Kidney epithelial cell (primary cell): ENCODE results near the gene RNF39. TPM values are rescaled to one million over a fixed set of nuclear protein-coding genes. Genes with fewer than 3 reads are reported as not detected.
"Not testable (repeated sequence)": the region's sequence is repeated elsewhere in the genome, so short reads cannot be mapped to it uniquely, and the experiment has no call there.

ENCODE experiments used
- DNase-seq: peaks from one replicate; pipeline ENCODE4 v3.0.0-alpha.2; 2010; ENCODE audit warnings: low read depth
- H3K27me3 ChIP-seq: 2 replicates; pipeline ENCODE4 v1.6.0; 2011; ENCODE audit warnings: low read length; ENCODE audit not compliant: control insufficient read depth, insufficient read depth
- H3K36me3 ChIP-seq: 2 replicates; pipeline ENCODE4 v1.5.1; 2011; ENCODE audit warnings: low read length; ENCODE audit not compliant: control insufficient read depth, insufficient read depth
- H3K4me3 ChIP-seq: 2 replicates; pipeline ENCODE4 v1.5.1; 2011; ENCODE audit warnings: low read depth, mild to moderate bottlenecking, control low read depth, low read length
- CTCF ChIP-seq: IDR thresholded peaks from 2 replicates; pipeline ENCODE4 v1.5.1; 2011; ENCODE audit warnings: mild to moderate bottlenecking, moderate library complexity, low read length, control low read depth, inconsistent platforms; ENCODE audit not compliant: insufficient read depth, poor library complexity, severe bottlenecking
- total RNA-seq: library from RNA; depleted of rRNA; stranded (reverse); fragments of >200 nt; gene quantifications from 2 replicates; pipeline ENCODE4 v1.2.3, GENCODE V29; 2015

The RNF39 gene
- total RNA-seq, 1 donor from 2014 or later = 0.04 TPM

- no peak for DNase-seq
- H3K27me3 ChIP-seq = no peaks in the 10 kb centered on the region
- H3K36me3 ChIP-seq = no peaks in the 10 kb centered on the region
- TF ChIP-seq CTCF = no peak
- no peak overlapping the region for H3K4me3 ChIP-seq
Observed at GRCh38 chr6:30042476-30042875, 33.1 kb downstream of the RNF39 start.

GRCh38 chr6:30041821-30042220 is 33.7 kb downstream of the RNF39 start:
- Histone ChIP-seq H3K27me3 (no peaks in the 10 kb centered on the region), H3K4me3 (no peak overlapping the region), H3K36me3 (no peaks in the 10 kb centered on the region)
- DNase-seq = no peak
- no peak for TF ChIP-seq CTCF

- no peak for DNase-seq
- Histone ChIP-seq H3K36me3 (no peaks in the 10 kb centered on the region), H3K27me3 (no peaks in the 10 kb centered on the region), H3K4me3 (no peak overlapping the region)
- no peak for TF ChIP-seq CTCF
Observed at GRCh38 chr6:30041221-30041620, 34.3 kb downstream of the RNF39 start.

- peak; percentile 55 for TF ChIP-seq CTCF
- Histone ChIP-seq H3K4me3 (no peak overlapping the region), H3K36me3 (no peaks in the 10 kb centered on the region), H3K27me3 (no peaks in the 10 kb centered on the region)
- DNase-seq = no peak
Observed at GRCh38 chr6:30037182-30037788, 38.3 kb downstream of the RNF39 start.

- DNase-seq = no peak
- no peak overlapping the region for H3K4me3 ChIP-seq
- no peaks in the 10 kb centered on the region for H3K36me3 ChIP-seq
- no peaks in the 10 kb centered on the region for H3K27me3 ChIP-seq
- no peak for TF ChIP-seq CTCF
Observed at GRCh38 chr6:30035784-30036183, 39.8 kb downstream of the RNF39 start.

GRCh38 chr6:30033440-30033839 is 42.1 kb downstream of the RNF39 start:
- H3K27me3 ChIP-seq, DNase-seq, H3K4me3 ChIP-seq, H3K36me3 ChIP-seq: not testable (repeated sequence)
